ENCODE measurements around the gene CDH3. TPM values are rescaled to one million over a fixed set of nuclear protein-coding genes. Genes with fewer than 3 reads are reported as not detected.

Gene CDH3
- total RNA-seq, 4 donors from 2014 or later = 0.32 to 2.0 TPM; not detected in 2

DNA sequence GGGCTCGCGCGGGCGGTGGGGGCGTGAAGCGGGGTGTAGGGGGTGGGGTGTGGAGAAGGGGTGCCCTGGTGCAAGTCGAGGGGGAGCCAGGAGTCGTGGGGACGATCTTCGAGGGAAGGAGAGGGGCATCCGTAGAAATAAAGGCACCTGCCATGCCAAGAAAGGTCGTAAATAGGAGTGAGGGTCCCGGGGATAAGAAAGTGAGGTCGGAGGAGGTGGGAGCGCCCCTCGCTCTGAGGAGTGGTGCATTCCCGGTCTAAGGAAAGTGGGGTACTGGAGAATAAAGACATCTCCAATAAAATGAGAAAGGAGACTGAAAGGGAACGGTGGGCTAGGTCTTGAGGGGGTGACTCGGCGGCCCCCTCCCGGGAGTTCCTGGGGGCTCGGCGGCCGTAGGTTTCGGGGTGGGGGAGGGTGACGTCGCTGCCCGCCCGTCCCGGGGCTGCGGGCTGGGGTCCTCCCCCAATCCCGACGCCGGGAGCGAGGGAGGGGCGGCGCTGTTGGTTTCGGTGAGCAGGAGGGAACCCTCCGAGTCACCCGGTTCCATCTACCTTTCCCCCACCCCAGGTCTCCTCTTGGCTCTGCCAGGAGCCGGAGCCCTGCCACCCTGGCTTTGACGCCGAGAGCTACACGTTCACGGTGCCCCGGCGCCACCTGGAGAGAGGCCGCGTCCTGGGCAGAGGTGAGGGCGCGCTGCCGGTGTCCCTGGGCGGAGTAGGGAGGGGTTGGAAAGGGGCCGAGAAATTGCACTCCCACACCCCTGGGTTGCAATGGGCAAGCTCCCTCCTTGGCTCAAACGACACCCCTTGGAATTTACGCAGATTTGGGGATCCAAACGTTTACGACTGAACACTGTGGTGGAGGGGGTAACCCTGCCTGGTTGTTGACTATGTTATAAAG lies 92.9 kb downstream of the CDH3 start:
- DNase-seq = peak; percentile 86
- Histone ChIP-seq H3K36me3 (no peaks in the 10 kb centered on the region), H3K4me3 (peak overlapping the region; percentile 20 to 74 (median 59)), H3K27me3 (peaks cover 33% of the 10 kb centered on the region), H3K9me3 (no peaks in the 10 kb centered on the region), H3K4me1 (peaks cover 5 to 46% (median 42%) of the 10 kb centered on the region in 4 donors), H3K27ac (peak overlapping the region; percentile 84 to 91 (median 86))
- TF ChIP-seq, protein P1, sequence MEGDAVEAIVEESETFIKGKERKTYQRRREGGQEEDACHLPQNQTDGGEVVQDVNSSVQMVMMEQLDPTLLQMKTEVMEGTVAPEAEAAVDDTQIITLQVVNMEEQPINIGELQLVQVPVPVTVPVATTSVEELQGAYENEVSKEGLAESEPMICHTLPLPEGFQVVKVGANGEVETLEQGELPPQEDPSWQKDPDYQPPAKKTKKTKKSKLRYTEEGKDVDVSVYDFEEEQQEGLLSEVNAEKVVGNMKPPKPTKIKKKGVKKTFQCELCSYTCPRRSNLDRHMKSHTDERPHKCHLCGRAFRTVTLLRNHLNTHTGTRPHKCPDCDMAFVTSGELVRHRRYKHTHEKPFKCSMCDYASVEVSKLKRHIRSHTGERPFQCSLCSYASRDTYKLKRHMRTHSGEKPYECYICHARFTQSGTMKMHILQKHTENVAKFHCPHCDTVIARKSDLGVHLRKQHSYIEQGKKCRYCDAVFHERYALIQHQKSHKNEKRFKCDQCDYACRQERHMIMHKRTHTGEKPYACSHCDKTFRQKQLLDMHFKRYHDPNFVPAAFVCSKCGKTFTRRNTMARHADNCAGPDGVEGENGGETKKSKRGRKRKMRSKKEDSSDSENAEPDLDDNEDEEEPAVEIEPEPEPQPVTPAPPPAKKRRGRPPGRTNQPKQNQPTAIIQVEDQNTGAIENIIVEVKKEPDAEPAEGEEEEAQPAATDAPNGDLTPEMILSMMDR (IDR thresholded peaks at IDR 0.05) = peak in 4 of 5 experiments; percentile 24 to 63 (median 41)
- peak; percentile 32 to 61 (median 54) for TF ChIP-seq POLR2AphosphoS5 (IDR thresholded peaks at IDR 0.05)
- TF ChIP-seq EP300 (IDR thresholded peaks at IDR 0.05; ENCODE audit: low read depth) = no peak
- peak; percentile 53 for TF ChIP-seq POLR2A (IDR thresholded peaks at IDR 0.05)
- 1 to 12% methylated on average over 10 to 56 of the region's 58 CpGs for WGBS, 2 donors (ENCODE audit: low coverage in 1 of 2)
- in situ Hi-C loops (cut with MboI; ENCODE audit: low pct_ligation_motif_present in 1 of 4, low pct_unique_long_range_greater_than_20kb in 1 of 4, low sequenced_read_pairs in 3 of 4) = no loop called here
- intact Hi-C loops (cut with DNase I; ENCODE audit: low total_unique reads) = no loop called here

- 29 to 41% methylated on average over 4 to 7 of the region's 7 CpGs for WGBS, 2 donors (ENCODE audit: low coverage in 1 of 2)
- peak overlapping the region; percentile 84 to 91 (median 85) for H3K27ac ChIP-seq
- TF ChIP-seq POLR2A (IDR thresholded peaks at IDR 0.05) = no peak
- TF ChIP-seq POLR2AphosphoS5 (IDR thresholded peaks at IDR 0.05) = no peak
- TF ChIP-seq EP300 (IDR thresholded peaks at IDR 0.05; ENCODE audit: low read depth) = no peak
- TF ChIP-seq, protein P1 (IDR thresholded peaks at IDR 0.05) = no peak
- no peak overlapping the region for H3K4me3 ChIP-seq
- intact Hi-C loops (cut with DNase I; ENCODE audit: low total_unique reads) (no loop called here), in situ Hi-C loops (cut with MboI; ENCODE audit: low pct_ligation_motif_present in 1 of 4, low pct_unique_long_range_greater_than_20kb in 1 of 4, low sequenced_read_pairs in 3 of 4) (no loop called here)
- no peaks in the 10 kb centered on the region for H3K9me3 ChIP-seq
- H3K27me3 ChIP-seq = peaks cover 29% of the 10 kb centered on the region
- DNase-seq = no peak
- H3K4me1 ChIP-seq = peaks cover 5 to 62% (median 50%) of the 10 kb centered on the region in 4 donors
- H3K36me3 ChIP-seq = no peaks in the 10 kb centered on the region
Observed at GRCh38 chr16:68739964-68740627, 95.0 kb downstream of the CDH3 start.

DNA sequence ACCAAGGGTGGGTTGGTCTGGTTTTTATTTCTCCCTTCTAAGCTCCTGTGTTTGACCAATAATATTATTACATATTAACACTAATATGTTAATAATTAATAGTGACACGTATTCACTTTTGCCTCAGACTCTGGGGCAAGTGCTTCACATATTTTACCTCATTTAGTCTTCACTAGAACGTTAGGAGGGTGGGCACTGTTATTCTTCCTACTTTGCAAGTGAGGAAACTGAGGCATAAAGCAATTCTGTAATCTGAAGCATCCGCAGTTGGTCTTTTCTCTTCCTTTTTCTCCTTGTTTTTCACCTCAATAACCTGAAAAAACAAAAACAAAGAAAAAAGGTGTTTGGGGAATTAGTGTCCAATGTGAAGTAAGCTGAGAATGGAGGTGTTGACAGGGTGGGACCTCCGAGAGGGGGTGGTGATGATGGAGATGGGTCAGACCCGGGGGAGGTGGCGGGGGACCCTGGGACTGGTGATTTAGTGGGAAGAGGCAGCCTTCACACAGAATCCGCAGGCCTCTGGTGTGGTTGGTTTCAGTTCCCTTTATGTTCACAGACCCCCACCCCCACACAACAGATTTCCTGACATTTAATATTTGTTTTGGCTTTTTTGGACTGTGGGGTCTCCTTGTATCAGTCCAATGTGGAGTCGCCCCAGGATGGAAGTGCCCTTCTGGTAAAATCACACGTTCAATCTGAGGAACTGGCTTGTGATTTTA lies 95.7 kb downstream of the CDH3 start:
- Histone ChIP-seq H3K9me3 (no peaks in the 10 kb centered on the region), H3K4me1 (peaks cover 5 to 67% (median 53%) of the 10 kb centered on the region in 4 donors), H3K36me3 (no peaks in the 10 kb centered on the region), H3K27ac (peak overlapping the region; percentile 84 to 91 (median 85)), H3K27me3 (peaks cover 28% of the 10 kb centered on the region), H3K4me3 (no peak overlapping the region)
- no peak for DNase-seq
- in situ Hi-C loops (cut with MboI; ENCODE audit: low pct_ligation_motif_present in 1 of 4, low pct_unique_long_range_greater_than_20kb in 1 of 4, low sequenced_read_pairs in 3 of 4) = no loop called here
- 56 to 73% methylated on average over 6 to 9 of the region's 9 CpGs for WGBS, 2 donors (ENCODE audit: low coverage in 1 of 2)
- intact Hi-C loops (cut with DNase I; ENCODE audit: low total_unique reads) = no loop called here
- no peak for TF ChIP-seq POLR2A (IDR thresholded peaks at IDR 0.05)
- no peak for TF ChIP-seq POLR2AphosphoS5 (IDR thresholded peaks at IDR 0.05)
- TF ChIP-seq, protein P1 (IDR thresholded peaks at IDR 0.05) = no peak
- no peak for TF ChIP-seq EP300 (IDR thresholded peaks at IDR 0.05; ENCODE audit: low read depth)

All from transverse colon (tissue), 4 donors.